ENCODE data around the gene ZFX.
A peak's percentile ranks its signal among the peaks of the same experiment; 100 is the strongest.

The ZFX gene

GRCh38 chrX:24243188-24243587, 93.7 kb downstream of the ZFX start:
- no peak for DNase-seq

GRCh38 chrX:24243692-24244091, 94.2 kb downstream of the ZFX start:
- peak; percentile 4 for DNase-seq

- DNase-seq = no peak
Measured at GRCh38 chrX:24245202-24245601, 95.7 kb downstream of the ZFX start.

- no peak for DNase-seq
Measured at GRCh38 chrX:24248042-24248441, 98.5 kb downstream of the ZFX start.

GRCh38 chrX:24253030-24253429, 103.5 kb downstream of the ZFX start:
- DNase-seq = no peak

GRCh38 chrX:24253469-24253868, 103.9 kb downstream of the ZFX start:
- no peak for DNase-seq

GRCh38 chrX:24257011-24257410, 107.5 kb downstream of the ZFX start:
- no peak for DNase-seq

GRCh38 chrX:24259544-24260240, 110.2 kb downstream of the ZFX start:
- DNase-seq = peak; percentile 69

GRCh38 chrX:24260842-24261550, 111.5 kb downstream of the ZFX start:
- peak; percentile 86 for DNase-seq

- no peak for DNase-seq
Measured at GRCh38 chrX:24262309-24262708, 112.8 kb downstream of the ZFX start.

GRCh38 chrX:24264383-24264782, 114.9 kb downstream of the ZFX start:
- DNase-seq = no peak
